HepG2 (cell line): Measurements from ENCODE around the gene TMEM61. TPM values are rescaled to one million over a fixed set of nuclear protein-coding genes. Genes with fewer than 3 reads are reported as not detected.

Experiments used
- BRCA1 ChIP-seq: sonication (generic); formaldehyde crosslinking; IDR thresholded peaks from 2 replicates; pipeline ENCODE4 v1.4.0; 2020; ENCODE audit warnings: missing genetic modification reagents
- CEBPB ChIP-seq: IDR thresholded peaks from 2 replicates; pipeline ENCODE4 v1.6.1; 2011; ENCODE audit warnings: low read depth, low read length, improper control_type of control experiment, borderline replicate concordance
- GATAD2A ChIP-seq: IDR thresholded peaks from 2 replicates; pipeline ENCODE4 v1.6.1; 2016
- IRF2 ChIP-seq: IDR thresholded peaks from 2 replicates; pipeline ENCODE4 v1.6.1; 2018; ENCODE audit warnings: missing genetic modification reagents, missing compliant biosample characterization
- KDM5B ChIP-seq: sonication (generic); formaldehyde crosslinking; IDR thresholded peaks from 2 replicates; pipeline ENCODE4 v1.4.0; 2020; ENCODE audit warnings: missing genetic modification reagents, mild to moderate bottlenecking, borderline replicate concordance
- MXI1 ChIP-seq: IDR thresholded peaks from 3 replicates; pipeline ENCODE4 v1.6.1; 2012; ENCODE audit warnings: low read depth, low read length, inconsistent platforms, borderline replicate concordance
- NFKB2 ChIP-seq: sonication (generic); formaldehyde crosslinking; IDR thresholded peaks from 2 replicates; pipeline ENCODE4 v1.4.0; 2020; ENCODE audit warnings: missing genetic modification reagents, borderline replicate concordance
- RFXAP ChIP-seq: sonication (generic); formaldehyde crosslinking; IDR thresholded peaks from 2 replicates; pipeline ENCODE4 v1.4.0; 2020; ENCODE audit warnings: missing genetic modification reagents, borderline replicate concordance
- RNF2 ChIP-seq: fragments of 450-650 bp; conservative IDR thresholded peaks from 2 replicates; pipeline ENCODE4 v1.6.1; 2016; ENCODE audit warnings: low read depth
- TAF15 ChIP-seq: fragments of 200-400 bp; formaldehyde crosslinking; IDR thresholded peaks from one replicate; pipeline ENCODE4 v1.6.1; 2018; ENCODE audit warnings: mild to moderate bottlenecking, low read depth, low read length; ENCODE audit not compliant: poor library complexity, severe bottlenecking
- ZFX ChIP-seq: sonication (generic); formaldehyde crosslinking; IDR thresholded peaks from 2 replicates; pipeline ENCODE4 v1.4.0; 2020; ENCODE audit warnings: mild to moderate bottlenecking, low read depth, missing genetic modification reagents, moderate library complexity
- ZNF136 ChIP-seq: sonication (generic); formaldehyde crosslinking; IDR thresholded peaks from 2 replicates; pipeline ENCODE4 v1.8.1; 2022; ENCODE audit warnings: low read depth, mild to moderate bottlenecking, moderate library complexity, missing genetic modification reagents
- ZNF558 ChIP-seq: sonication (generic); formaldehyde crosslinking; IDR thresholded peaks from 2 replicates; pipeline ENCODE4 v1.9.0; 2022; ENCODE audit warnings: mild to moderate bottlenecking, missing genetic modification reagents, borderline replicate concordance
- ZNF563 ChIP-seq: sonication (generic); formaldehyde crosslinking; IDR thresholded peaks from 2 replicates; pipeline ENCODE4 v1.8.0; 2022; ENCODE audit warnings: mild to moderate bottlenecking, moderate library complexity, missing genetic modification reagents
- ZNF598 ChIP-seq: sonication (generic); formaldehyde crosslinking; IDR thresholded peaks from 2 replicates; pipeline ENCODE4 v1.5.1; 2020; ENCODE audit warnings: mild to moderate bottlenecking, missing genetic modification reagents, borderline replicate concordance
- ZNF720 ChIP-seq: sonication (generic); formaldehyde crosslinking; IDR thresholded peaks from 2 replicates; pipeline ENCODE4 v1.4.0; 2020; ENCODE audit warnings: missing genetic modification reagents
- ZNF780A ChIP-seq: sonication (generic); formaldehyde crosslinking; IDR thresholded peaks from 2 replicates; pipeline ENCODE4 v1.8.0; 2022; ENCODE audit warnings: mild to moderate bottlenecking, missing genetic modification reagents, moderate library complexity
- polyA plus RNA-seq, 8 experiments: library from polyadenylated mRNA; depleted of rRNA in 3 of 8; stranded (reverse) in 7 of 8; unstranded in 1 of 8; fragments of >200 nt; fragmentation: Illumina TruSeq in 4 of 8; extraction: Trizol in 4 of 8; gene quantifications; 2 replicates each; pipeline versions ENCODE4 v1.2.1 to v1.2.3, GENCODE V29; 2011 to 2016; ENCODE audit warnings: low read depth in 4 of 8, missing spikeins in 1 of 8, mixed read lengths in 1 of 8; ENCODE audit not compliant: insufficient read depth in 1 of 8
- total RNA-seq, 5 experiments: library from RNA; depleted of rRNA; stranded (reverse); fragments of >200 nt; fragmentation: Illumina TruSeq; extraction: Trizol; gene quantifications; 2 replicates each; pipeline ENCODE4 v1.2.3, GENCODE V29; 2016; ENCODE audit warnings: low read depth in 1 of 5
- TF ChIP-seq, protein P1 (sequence below): sonication (generic); formaldehyde crosslinking; IDR thresholded peaks from 2 replicates; pipeline ENCODE4 v1.5.0; 2020; ENCODE audit warnings: mild to moderate bottlenecking, missing genetic modification reagents, moderate library complexity
- TF ChIP-seq, protein P2 (sequence below), 2 experiments: sonication (generic) in 1 of 2; formaldehyde crosslinking in 1 of 2; IDR thresholded peaks; 2 replicates each; pipeline versions ENCODE4 v1.4.0 to v1.6.1; 2018 to 2020; ENCODE audit warnings: missing genetic modification reagents in 2 of 2, borderline replicate concordance in 1 of 2, low read depth in 1 of 2, mild to moderate bottlenecking in 1 of 2, missing biosample characterization in 1 of 2
- TF ChIP-seq, protein P3 (sequence below): sonication (generic); formaldehyde crosslinking; IDR thresholded peaks from 2 replicates; pipeline ENCODE4 v1.8.0; 2022; ENCODE audit warnings: mild to moderate bottlenecking, missing genetic modification reagents, moderate library complexity
- TF ChIP-seq, protein P4 (sequence below): sonication (generic); formaldehyde crosslinking; IDR thresholded peaks from 2 replicates; pipeline ENCODE4 v1.5.1; 2020; ENCODE audit warnings: mild to moderate bottlenecking, missing genetic modification reagents, moderate library complexity

Gene TMEM61
- total and polyA plus RNA-seq, 2 of the 13 experiments (the other 11 are each of a cell fraction or from before 2014, with no cell fraction given): not detected

DNA sequence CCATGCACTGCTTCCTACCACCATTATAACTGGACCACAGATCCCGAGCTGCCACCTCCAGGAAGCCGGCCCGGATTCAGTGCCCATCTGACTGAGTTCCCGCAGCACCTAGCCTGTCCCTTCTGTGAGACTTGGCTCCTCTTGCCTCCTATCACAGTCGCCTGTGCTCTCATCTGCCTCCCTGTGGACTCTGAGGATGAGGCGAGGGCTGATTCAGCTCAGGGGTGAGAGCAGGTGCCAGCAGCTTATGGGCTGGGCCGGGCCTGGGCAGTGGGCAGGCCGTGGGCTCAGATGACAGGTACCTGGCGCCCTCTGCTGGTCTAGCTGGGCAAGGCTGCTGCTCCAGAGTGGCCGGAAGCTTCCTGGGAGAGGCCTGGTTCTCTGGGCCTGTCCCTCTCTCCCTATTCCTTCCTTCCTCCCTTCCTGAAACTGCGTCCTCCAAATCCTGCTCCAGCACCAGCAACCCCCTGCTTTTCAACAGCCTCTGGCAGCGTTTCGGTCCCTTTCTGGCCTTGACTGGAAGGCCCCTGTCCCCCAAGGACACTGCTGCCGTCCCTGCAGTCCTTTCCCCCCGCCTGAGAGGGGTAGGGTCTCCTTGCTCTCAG, 41.6 kb downstream of the TMEM61 start (continued):
- TF ChIP-seq, protein P1, sequence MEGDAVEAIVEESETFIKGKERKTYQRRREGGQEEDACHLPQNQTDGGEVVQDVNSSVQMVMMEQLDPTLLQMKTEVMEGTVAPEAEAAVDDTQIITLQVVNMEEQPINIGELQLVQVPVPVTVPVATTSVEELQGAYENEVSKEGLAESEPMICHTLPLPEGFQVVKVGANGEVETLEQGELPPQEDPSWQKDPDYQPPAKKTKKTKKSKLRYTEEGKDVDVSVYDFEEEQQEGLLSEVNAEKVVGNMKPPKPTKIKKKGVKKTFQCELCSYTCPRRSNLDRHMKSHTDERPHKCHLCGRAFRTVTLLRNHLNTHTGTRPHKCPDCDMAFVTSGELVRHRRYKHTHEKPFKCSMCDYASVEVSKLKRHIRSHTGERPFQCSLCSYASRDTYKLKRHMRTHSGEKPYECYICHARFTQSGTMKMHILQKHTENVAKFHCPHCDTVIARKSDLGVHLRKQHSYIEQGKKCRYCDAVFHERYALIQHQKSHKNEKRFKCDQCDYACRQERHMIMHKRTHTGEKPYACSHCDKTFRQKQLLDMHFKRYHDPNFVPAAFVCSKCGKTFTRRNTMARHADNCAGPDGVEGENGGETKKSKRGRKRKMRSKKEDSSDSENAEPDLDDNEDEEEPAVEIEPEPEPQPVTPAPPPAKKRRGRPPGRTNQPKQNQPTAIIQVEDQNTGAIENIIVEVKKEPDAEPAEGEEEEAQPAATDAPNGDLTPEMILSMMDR (CRISPR knock-in tag): peak; percentile 99
- 0 out of 2 replicates have a peak, but pooled peaks have one; percentile 27 for TF ChIP-seq RNF2
- peak; percentile 60; the same call in 1 of the 2 replicates for TF ChIP-seq IRF2 (CRISPR knock-in tag)
- TF ChIP-seq CEBPB: no peak
- peak; percentile 50; the same call in 1 of the 2 replicates for TF ChIP-seq NFKB2 (CRISPR knock-in tag)
- TF ChIP-seq GATAD2A (CRISPR knock-in tag): peak; percentile 37; the same call in 1 of the 2 replicates
- no peak for TF ChIP-seq BRCA1
- TF ChIP-seq, protein P2, sequence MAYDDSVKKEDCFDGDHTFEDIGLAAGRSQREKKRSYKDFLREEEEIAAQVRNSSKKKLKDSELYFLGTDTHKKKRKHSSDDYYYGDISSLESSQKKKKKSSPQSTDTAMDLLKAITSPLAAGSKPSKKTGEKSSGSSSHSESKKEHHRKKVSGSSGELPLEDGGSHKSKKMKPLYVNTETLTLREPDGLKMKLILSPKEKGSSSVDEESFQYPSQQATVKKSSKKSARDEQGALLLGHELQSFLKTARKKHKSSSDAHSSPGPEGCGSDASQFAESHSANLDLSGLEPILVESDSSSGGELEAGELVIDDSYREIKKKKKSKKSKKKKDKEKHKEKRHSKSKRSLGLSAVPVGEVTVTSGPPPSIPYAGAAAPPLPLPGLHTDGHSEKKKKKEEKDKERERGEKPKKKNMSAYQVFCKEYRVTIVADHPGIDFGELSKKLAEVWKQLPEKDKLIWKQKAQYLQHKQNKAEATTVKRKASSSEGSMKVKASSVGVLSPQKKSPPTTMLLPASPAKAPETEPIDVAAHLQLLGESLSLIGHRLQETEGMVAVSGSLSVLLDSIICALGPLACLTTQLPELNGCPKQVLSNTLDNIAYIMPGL (CRISPR knock-in tag; IDR thresholded peaks at IDR 0.05; ENCODE audit: borderline replicate concordance in 1 of 2, low read depth in 1 of 2): peak; percentile 50 to 63; a peak in 1 of 4 replicates
- TF ChIP-seq ZFX: peak; percentile 87
- TF ChIP-seq MXI1: 0 out of 3 replicates have a peak, but pooled peaks have one; percentile 17
- no peak for TF ChIP-seq ZNF720 (CRISPR knock-in tag)
- TF ChIP-seq ZNF136 (CRISPR knock-in tag): 0 out of 2 replicates have a peak, but pooled peaks have one; percentile 64
- TF ChIP-seq TAF15: no peak
- TF ChIP-seq ZNF563 (CRISPR knock-in tag): no peak
- TF ChIP-seq RFXAP (CRISPR knock-in tag): 0 out of 2 replicates have a peak, but pooled peaks have one; percentile 33
- TF ChIP-seq, protein P3, sequence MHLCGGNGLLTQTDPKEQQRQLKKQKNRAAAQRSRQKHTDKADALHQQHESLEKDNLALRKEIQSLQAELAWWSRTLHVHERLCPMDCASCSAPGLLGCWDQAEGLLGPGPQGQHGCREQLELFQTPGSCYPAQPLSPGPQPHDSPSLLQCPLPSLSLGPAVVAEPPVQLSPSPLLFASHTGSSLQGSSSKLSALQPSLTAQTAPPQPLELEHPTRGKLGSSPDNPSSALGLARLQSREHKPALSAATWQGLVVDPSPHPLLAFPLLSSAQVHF (CRISPR knock-in tag): no peak
- TF ChIP-seq, protein P4, sequence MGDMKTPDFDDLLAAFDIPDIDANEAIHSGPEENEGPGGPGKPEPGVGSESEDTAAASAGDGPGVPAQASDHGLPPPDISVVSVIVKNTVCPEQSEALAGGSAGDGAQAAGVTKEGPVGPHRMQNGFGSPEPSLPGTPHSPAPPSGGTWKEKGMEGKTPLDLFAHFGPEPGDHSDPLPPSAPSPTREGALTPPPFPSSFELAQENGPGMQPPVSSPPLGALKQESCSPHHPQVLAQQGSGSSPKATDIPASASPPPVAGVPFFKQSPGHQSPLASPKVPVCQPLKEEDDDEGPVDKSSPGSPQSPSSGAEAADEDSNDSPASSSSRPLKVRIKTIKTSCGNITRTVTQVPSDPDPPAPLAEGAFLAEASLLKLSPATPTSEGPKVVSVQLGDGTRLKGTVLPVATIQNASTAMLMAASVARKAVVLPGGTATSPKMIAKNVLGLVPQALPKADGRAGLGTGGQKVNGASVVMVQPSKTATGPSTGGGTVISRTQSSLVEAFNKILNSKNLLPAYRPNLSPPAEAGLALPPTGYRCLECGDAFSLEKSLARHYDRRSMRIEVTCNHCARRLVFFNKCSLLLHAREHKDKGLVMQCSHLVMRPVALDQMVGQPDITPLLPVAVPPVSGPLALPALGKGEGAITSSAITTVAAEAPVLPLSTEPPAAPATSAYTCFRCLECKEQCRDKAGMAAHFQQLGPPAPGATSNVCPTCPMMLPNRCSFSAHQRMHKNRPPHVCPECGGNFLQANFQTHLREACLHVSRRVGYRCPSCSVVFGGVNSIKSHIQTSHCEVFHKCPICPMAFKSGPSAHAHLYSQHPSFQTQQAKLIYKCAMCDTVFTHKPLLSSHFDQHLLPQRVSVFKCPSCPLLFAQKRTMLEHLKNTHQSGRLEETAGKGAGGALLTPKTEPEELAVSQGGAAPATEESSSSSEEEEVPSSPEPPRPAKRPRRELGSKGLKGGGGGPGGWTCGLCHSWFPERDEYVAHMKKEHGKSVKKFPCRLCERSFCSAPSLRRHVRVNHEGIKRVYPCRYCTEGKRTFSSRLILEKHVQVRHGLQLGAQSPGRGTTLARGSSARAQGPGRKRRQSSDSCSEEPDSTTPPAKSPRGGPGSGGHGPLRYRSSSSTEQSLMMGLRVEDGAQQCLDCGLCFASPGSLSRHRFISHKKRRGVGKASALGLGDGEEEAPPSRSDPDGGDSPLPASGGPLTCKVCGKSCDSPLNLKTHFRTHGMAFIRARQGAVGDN (CRISPR knock-in tag): peak; percentile 80
- TF ChIP-seq KDM5B (CRISPR knock-in tag): peak; percentile 27; the same call in 1 of the 2 replicates
- TF ChIP-seq ZNF780A (CRISPR knock-in tag): no peak
- peak; percentile 42; the same call in 1 of the 2 replicates for TF ChIP-seq ZNF598 (CRISPR knock-in tag)
- TF ChIP-seq ZNF558 (CRISPR knock-in tag): 0 out of 2 replicates have a peak, but pooled peaks have one; percentile 34
